Neural progenitor cell (in vitro differentiated cells): ENCODE measurements around the gene HES5.

Experiments
- CTCF ChIP-seq: fragments of 200-600 bp; sonication (generic); IDR thresholded peaks from 2 replicates; pipeline ENCODE4 v1.5.1; 2017; ENCODE audit warnings: antibody characterized with exemption, mild to moderate bottlenecking
- EZH2 ChIP-seq: fragments of 200-600 bp; sonication (generic); IDR thresholded peaks from 2 replicates; pipeline ENCODE4 v1.6.1; 2017; ENCODE audit warnings: antibody characterized with exemption, mild to moderate bottlenecking, moderate library complexity
- EZH2phosphoT487 ChIP-seq: fragments of 200-600 bp; sonication (generic); IDR thresholded peaks from 2 replicates; pipeline ENCODE4 v1.6.1; 2017; ENCODE audit warnings: antibody characterized with exemption

GRCh38 chr1:2528966-2529783 is 888 bp downstream of the HES5 start:
- TF ChIP-seq CTCF (no peak), EZH2 (peak; percentile 68), EZH2phosphoT487 (peak; percentile 67)
